NOMO-1 (cell line): ENCODE data around the gene ZNF221.
"Not testable (repeated sequence)": the region's sequence is repeated elsewhere in the genome, so short reads cannot be mapped to it uniquely, and the experiment has no call there.

Experiments used
- DNase-seq, 2 experiments: peaks; one replicate each; lab custom pipeline; 2025; ENCODE audit not compliant: unreplicated experiment in 2 of 2; lab: John Stamatoyannopoulos, UW

Gene ZNF221

DNA sequence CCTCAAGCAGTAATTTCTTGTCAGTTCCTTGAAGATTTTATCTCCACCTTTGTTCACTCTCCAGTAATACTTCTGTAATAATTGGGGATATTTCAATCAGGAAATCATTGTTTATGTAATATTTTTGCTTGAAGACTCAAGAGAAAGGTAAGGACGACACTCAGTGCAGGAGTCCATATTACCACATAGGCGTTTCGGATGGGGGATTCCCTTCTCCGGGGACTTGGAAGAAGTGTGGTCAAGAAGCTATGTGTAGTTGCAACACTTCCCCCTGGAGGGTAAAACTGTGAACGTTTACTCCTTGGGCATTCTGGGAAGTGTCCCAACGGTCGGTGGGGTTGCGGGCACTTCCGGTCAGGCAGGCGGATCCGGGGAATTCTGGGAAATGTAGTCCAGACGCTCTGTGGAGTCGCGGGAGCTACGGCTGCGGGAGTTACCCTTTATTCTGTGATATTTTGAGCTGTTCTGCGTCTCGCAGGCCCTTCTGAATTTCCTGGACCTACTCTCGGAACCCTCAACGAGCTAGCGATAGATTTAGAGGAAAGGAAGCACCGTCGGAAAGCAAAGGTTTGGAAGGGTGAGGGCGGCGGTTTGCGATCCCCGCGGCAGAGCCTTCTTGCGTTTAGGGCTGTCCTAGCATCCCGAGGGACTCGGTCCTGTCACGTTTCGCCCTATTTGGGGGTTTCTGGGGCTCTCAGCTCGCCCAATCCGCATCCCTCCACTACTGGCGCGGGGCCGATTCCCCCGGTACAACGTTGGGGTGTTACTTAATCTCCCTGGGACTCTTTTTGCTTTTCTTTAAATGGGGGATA, at the start of gene ZNF221:
Gene ZNF221 (plus strand): TSS at position 395 of the 812 bp plus-strand sequence. CDS start 11,499 bp downstream, outside the sequence.
- peak; percentile 88 to 90 for DNase-seq

DNA sequence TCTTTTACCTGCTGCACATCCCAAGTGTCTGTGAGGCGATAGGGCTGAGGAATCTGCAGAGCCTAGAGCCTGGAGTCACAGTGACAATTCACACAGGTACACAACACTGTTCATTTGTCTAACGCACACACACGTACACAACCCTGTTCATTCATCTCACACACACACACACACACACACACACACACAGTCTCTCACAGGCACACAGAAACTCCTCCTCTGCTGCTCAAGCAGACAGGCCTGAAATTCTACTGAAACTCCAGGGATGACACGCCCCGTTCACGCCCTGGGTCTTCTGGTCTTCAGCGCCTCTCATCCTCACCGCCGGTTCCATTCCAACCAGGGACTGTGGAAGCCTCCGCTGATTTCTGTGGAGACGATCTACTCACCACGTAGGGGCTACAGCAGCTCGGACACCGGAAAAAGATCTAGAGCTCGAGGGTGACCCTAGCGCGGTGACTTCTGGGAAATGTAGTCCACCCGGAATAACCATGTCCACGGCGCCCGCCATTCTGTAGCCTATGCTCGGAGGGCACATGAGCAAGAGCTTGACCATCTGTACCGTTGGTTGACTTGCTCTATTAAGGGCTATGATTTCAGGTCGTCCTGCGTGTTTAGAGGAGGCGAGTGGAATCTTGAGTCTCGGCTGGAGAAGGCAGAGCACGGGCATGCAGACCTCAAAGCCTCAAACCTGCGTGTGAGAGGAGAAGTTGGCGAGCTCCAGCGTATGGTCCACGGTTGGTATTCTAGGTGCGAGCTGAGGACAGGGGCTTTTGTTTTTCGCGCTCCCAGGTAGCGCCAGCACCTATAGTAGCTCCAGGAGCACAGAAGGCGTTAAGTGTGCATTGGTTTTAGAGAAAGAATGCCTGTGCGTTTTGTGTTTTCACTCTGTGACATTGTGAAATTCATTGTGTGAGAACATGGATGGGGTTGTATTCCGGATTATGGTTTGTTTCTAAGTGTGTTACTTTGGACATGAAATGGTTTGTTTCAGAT, 49.3 kb upstream of the ZNF221 start:
- peak; percentile 11 to 36 for DNase-seq

DNA sequence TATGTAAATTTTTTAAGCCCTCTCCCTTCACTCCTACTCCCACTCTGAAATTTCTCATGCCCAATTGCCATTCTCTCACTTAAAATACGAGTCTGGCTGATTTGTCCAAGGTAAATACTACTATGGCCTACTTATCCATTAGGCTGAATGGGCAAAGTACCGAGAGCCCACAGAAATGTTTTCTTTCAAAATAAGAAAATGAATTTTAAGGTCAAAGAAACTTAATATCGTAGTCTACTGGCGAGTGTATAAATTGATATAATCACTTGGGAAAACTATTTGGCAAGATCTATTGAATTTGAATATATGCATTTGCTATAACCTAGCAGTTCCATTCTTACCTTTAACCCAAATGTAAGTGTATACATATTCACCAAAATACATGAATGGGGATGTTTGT, 48.6 kb upstream of the ZNF221 start:
- no peak for DNase-seq

DNA sequence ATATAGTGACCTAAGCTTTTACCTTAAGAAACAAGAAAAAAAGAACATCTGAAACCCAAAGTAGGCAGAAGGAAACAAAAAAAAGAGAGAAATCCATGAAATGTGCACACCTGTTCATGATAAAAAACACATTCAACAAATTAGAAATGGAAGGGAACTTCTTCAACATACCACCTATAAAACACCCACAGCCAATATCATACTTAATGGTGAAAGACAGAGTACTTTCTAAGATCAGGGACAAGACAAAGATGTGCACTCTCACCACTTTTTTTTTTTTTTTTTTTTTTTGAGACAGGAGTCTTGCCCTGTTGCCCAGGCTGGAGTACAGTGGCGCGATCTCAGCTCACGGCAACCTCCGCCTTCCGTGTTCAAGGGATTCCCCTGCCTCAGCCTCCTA, 45.1 kb upstream of the ZNF221 start:
- no peak for DNase-seq

DNA sequence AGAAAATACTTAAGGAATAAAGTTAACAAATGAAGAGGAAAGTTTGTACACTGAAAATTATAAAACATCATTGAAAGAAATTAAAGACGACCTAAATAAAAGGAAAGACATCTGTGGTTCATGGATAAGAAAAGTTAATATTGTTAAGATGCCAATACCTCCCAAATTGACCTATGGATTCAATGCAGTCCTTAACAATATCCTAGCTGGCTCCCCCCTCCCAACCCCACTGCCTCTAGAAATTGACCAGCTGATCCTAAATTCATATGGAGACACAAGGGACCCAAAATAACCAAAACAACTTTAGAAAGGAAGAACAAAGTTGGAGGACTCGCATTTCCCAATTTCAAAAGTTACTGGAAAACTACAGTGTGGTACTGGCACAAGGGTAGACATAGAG, 44.3 kb upstream of the ZNF221 start:
- DNase-seq = no peak

DNA sequence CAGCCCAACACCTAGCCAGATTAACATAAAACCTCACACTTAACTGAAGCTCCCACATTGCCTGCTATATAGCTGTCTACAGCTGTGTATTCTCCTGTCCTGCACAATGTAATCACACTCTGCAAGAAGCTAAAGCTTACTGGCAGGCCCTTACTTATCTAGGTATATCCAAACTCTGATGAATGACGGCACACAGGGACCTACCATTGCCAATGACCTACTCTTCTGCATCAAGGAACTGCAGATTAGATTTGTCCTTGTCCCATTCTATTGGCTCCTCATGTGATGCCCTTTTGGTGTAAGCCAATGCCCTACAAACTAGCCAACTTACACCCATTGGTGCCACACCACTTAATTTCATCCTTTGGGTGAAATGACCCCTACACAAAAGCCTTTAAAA, 42.4 kb upstream of the ZNF221 start:
- no peak for DNase-seq

DNA sequence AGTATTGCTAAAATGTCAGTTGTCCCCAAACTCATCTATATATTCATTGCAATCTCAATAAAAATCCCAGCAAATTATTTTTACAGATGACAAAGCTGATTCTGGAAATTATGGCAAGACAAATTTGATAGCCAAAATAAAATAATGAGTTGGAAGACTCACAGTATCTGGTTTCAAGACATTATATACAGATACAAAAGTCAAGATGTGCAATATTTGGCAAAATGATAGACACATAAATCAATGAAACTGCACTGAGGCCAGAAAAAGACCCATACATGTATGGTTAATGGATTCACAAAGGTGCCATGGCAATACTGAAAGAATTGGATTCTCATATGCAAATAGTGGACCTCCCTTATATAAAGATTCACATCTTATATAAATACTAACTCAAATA, 40.1 kb upstream of the ZNF221 start:
- no peak for DNase-seq

DNA sequence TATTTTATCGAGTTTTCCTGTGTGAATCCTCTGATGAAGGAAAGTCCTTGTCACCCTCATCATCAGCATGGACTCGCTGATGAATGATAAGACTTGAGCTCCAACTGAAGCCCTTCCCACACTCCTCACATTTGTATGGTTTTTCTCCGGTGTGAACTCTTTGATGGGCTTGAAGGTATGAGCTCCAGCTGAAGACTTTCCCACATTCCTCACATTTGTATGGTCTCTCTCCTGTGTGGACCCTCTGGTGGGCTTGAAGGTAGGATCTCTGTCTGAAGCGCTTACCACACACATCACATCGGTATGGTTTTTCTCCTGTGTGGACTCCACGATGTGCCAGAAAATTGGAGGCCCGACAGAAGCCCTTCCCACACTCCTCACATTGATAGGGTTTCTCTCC, 37.6 kb upstream of the ZNF221 start:
- no peak for DNase-seq

DNA sequence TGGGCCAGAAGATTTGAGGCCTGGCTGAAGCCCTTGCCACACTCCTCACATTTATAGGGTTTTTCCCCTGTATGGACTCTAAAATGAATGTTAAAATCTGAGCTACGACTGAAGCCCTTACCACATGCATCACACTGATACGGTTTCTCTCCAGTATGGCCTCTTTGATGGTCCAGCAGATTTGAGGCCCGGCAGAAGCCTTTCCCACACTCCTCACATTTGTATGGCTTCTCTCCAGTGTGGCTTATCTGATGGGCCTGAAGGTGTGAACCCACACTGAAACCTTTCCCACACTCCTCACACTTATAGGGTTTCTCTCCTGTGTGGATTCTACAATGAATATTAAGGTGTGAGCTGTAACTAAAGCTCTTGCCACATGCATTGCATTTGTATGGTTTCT, 37.0 kb upstream of the ZNF221 start:
- DNase-seq = no peak

DNA sequence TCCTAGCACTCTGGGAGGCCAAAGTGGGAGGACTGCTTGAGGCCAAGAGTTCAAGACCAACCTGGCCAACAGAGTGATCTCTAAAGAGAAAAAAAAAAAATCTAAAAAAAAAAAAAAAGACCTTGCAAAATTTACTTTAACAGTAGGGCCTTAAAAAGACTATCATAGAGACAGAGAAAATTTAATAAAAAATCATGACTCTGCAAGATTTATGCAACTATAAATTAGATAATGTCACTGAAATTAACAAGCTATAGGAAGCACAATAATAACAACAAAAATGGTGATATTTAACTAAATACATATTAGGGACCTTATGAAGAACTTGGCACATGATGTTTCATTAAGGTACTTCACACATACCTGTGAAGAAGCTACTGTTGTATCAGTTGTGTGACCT, 27.2 kb upstream of the ZNF221 start:
- DNase-seq = no peak

DNA sequence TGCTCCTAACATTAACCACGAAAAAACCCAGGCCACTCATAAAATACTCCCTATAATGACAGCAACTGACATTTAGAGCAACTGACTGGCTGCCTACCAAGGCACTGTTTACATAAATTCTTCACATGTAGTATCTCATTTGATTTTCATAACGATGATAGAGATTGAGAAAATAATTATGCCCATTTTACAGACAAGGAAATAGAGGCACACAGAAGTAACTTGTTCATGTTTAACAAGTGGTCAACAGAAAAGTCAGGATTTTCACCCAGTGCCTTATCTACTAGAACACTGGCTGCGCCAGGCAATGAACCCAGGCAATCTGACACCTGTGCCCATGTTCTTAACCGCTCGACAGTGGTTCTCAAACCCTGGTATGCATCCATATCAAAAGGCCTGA, 22.2 kb upstream of the ZNF221 start:
- no peak for DNase-seq

DNA sequence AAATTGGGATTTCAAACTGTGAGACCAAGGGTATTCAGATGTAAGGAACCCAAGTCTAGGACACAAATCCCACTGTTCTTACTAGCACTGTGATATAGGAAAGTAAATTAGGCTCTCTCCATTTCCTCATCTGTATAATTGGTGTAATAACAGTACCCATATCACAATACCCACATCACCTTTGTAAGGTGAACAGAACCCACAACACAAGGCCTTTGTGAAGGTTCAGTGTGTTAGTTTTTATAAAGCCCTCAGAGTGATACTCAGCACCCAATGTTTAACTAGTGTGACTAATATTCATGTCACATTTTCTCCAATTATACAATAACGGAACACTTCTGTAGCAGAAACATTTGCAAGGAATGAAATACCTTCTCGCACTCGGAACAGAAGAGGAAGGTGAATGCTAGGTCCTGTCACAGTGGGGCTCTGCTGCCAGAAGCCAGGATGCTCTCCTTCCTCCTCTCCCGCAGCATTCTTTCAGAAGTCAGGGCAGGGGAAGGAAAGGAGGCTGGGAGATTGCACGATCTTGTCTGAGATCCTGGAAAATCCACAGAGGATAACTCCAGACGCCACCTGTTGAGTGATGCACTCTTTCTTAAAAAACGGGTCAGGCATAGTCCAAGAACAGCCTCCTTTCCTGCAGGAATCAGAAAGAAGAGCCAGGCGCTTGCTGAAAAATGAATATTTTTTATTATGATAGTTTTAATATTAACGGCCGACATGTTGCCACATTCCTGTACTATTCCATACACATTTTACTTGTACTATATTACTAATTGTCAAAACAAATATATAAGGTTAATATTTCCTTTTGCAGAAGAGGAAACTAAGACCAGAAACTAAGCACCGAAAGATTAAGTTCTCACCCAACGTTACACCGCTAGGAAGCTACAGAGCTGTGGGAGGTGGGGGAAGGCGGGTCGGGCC, 16.7 kb upstream of the ZNF221 start:
- no peak for DNase-seq

DNA sequence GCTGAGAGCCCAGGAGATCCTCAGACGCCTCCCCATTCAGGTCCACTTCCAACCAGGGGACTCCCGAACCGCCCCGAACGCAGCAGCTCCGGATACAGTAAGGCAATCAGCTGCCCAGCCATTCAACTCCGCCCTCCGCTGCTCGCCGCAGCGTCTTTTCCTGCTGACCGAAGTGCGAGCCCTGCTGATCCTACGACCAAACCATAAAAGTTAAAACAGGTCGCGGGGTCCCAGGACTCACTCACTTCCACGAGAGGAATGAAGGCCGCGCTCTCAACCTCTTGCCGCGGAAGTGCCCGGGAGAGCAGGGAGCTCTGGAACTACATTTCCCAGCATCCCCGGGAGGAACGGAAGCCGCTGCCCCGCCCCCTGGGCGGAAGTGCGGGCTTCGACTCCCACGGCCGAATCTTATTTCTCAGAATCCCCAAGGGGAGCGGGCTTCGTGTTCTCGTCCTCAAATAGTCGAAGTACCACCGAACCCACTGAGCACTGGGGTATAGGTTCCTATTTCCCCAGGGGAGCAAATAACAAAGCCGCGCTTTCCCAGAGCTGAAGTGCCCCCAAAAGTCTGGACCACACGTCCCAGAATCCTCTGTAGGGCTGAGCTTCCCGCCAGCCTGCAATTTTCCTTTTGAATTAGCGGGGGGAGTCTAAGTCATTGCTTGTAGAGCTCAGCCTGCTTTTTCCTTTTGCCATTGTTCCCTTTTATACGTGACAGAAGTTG, 15.9 kb upstream of the ZNF221 start, which contains the start of gene ZNF45:
Gene ZNF45 (minus strand): TSS at position 298 of the 724 bp plus-strand sequence. CDS start 13,097 bp downstream, outside the sequence.
- DNase-seq = peak; percentile 65 to 85

DNA sequence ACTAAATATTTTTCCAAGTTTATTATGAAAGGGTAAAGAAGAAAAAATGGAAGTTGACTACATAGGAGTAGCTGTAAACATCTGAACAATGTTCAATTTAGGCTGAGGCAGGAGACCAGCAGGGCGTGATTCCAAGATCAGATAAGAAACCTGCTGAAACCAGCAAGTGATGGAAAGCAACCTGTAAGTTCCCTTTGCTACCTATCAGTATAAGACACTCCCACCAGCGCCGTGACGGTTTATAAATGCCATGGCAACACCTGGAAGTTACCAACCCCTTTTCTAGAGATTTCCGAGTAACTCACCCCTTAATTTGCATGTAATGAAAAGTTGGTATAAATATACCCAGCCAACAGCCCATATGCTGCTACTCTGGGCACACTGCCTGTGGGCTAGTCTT, 14.8 kb upstream of the ZNF221 start:
- DNase-seq = no peak

DNA sequence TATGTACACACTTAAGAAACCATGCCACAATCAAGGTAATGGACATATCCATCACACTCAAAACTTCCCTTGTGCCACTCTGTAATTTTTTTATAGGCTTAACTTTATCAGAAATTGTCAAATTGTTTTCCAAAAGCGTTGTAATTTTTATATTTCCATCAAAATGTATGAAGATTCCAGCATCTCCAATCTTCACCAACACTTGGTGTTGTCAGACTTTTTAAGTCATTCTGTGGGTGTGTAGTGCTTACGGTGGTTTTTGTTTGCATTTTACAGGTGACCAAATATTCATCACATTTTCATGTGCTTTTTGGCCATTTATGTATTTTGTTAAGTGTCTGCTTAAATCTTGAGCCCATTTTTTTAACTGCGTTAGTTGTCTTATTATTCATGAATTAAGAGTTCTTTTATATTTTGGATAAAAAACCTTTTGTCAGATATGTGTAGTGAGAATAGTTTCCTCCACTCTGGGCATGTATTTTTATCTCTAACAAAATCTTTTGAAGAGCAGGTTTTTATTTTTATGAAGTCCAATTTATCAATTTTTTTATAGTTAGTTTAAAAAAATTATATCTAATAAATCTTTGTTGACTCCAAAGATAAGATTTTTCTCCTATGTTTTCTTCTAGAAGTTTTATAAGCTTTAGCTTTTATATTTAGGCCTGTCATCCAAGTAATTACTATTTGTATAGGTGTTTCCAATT, 11.3 kb upstream of the ZNF221 start:
- no peak for DNase-seq

DNA sequence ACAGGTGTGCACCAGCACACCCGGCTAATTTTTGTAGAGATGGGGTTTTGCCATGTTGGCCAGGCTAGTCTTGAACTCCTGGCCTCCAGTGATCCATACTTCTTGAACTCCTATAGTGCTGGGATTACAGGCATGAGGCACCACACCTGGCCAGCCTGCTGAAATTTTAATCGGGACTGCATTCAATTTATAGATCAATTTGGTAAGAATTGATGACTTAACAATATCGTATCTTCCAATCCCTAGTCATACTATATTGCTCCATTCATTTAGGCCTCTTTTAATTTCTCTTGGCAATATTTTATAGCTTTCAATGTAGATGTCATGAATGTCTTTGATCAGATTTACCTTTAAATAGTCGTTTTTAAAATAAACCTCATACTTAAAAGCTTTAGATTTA, 10.3 kb upstream of the ZNF221 start:
- DNase-seq = no peak

DNA sequence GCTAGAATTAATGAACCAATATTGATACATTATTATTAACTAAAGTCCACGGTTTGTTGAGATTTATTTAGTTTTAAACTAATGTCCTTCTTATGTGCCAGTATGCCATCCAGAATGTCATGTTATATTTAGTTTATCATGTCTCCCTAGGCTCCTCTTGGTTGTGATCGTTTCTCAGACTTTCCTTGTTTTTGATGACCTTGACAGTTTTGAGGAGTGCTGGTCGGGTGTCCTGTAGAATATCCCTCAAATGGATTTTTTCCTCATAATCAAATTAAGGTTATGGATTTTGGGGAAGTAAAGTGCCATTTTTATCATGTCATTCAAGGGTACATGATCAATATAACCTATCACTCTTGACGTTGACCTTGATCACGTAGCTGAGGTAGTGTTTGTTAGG, 9.8 kb upstream of the ZNF221 start:
- DNase-seq = no peak

DNA sequence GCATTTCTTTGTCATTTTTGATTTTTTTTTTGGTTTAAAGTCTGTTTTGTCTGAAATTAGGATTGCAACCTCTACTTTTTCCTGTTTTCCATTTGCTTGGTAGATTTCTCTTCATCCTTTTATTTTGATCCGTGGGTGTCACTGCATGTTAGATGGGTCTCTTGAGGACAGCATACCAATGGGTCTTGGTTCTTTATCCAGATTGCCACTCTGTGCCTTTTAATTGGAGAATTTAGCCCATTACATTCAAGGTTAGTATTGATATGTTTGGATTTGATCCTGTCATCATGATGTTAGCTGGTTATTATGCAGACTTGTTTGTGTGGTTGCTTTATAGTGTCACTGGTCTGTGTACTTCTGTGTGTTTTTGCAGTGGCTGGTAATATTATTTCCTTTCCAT, 3.6 kb upstream of the ZNF221 start:
- DNase-seq = not testable (repeated sequence)

DNA sequence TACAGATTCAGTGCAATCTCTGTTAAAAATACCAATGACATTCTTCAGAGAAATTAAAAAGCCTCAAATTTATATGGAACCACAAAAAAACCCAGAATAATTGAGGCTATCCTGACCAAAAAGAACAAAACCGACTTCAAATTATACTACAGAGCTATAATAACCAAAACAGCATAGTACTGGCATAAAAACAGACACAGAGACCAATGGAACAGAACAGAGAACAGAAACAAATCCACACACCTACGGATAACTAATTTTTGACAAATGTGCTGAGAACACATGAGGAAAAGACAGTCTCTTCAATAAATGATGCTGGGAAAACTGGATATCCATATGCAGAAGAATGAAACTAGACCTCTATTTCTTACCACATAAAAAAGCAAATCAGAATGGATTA, 1.2 kb upstream of the ZNF221 start:
- not testable (repeated sequence) for DNase-seq
